PC-9 (cell line): ENCODE results near the gene CDX1. TPM values are rescaled to one million over a fixed set of nuclear protein-coding genes. Genes with fewer than 3 reads are reported as not detected.

Source experiments
- BruUV-seq: library from RNA; stranded (reverse); fragments of 400-500 nt; replicated peaks from 2 replicates; lab custom pipeline; 2021; lab: Mats Ljungman, UMichigan
- CTCF ChIA-PET: fragments of 300-600 bp; sonication (Branson Sonifier 250); formaldehyde crosslinking; loops from one replicate; lab custom pipeline; 2022; ENCODE audit warnings: antibody characterized with exemption; lab: Charles Lee
- POLR2A ChIA-PET: fragments of 300-600 bp; sonication (Branson Sonifier 250); formaldehyde crosslinking; loops from one replicate; lab custom pipeline; 2022; ENCODE audit warnings: antibody characterized with exemption; ENCODE audit not compliant: unreplicated experiment; lab: Charles Lee
- DNase-seq, 2 experiments: peaks; one replicate each; pipeline versions ENCODE4 v3.0.0 to v3.0.0-alpha.2; 2015 to 2022; ENCODE audit warnings: mixed read lengths in 1 of 2
- H2AFZ ChIP-seq: fragments of 200-600 bp; sonication (generic); 2 replicates; pipeline ENCODE4 v1.8.1; 2017; ENCODE audit warnings: antibody characterized with exemption
- H3F3A ChIP-seq: fragments of 200-600 bp; sonication (generic); 2 replicates; pipeline ENCODE4 v1.8.1; 2017; ENCODE audit warnings: antibody characterized with exemption, mild to moderate bottlenecking, low read depth; ENCODE audit not compliant: insufficient read depth
- H3K27ac ChIP-seq: fragments of 200-600 bp; sonication (generic); 2 replicates; pipeline ENCODE4 v1.6.1; 2016; ENCODE audit warnings: mixed run types
- H3K27me3 ChIP-seq: fragments of 200-600 bp; sonication (generic); 2 replicates; pipeline ENCODE4 v1.6.1; 2016; ENCODE audit warnings: low read depth, mixed run types; ENCODE audit not compliant: insufficient read depth
- H3K36me3 ChIP-seq: fragments of 200-600 bp; sonication (generic); 2 replicates; pipeline ENCODE4 v1.6.1; 2016; ENCODE audit warnings: low read depth, mixed run types
- H3K4me1 ChIP-seq: fragments of 200-600 bp; sonication (generic); replicated peaks from 2 replicates; pipeline ENCODE4 v1.6.1; 2016; ENCODE audit warnings: mixed run types; ENCODE audit not compliant: insufficient read depth
- H3K4me2 ChIP-seq: fragments of 200-600 bp; sonication (generic); 2 replicates; pipeline ENCODE4 v1.6.1; 2017; ENCODE audit warnings: mixed run types
- H3K4me3 ChIP-seq: fragments of 200-600 bp; sonication (generic); 2 replicates; pipeline ENCODE4 v1.6.1; 2016; ENCODE audit warnings: mixed run types
- H3K79me2 ChIP-seq: fragments of 200-600 bp; sonication (generic); 2 replicates; pipeline ENCODE4 v1.6.1; 2017; ENCODE audit warnings: low read depth, mixed run types
- H3K9me2 ChIP-seq: fragments of 200-600 bp; sonication (generic); 2 replicates; pipeline ENCODE4 v1.8.1; 2017; ENCODE audit warnings: mild to moderate bottlenecking; ENCODE audit not compliant: insufficient read depth
- H3K9me3 ChIP-seq: fragments of 200-600 bp; sonication (generic); 2 replicates; pipeline ENCODE4 v1.8.1; 2016; ENCODE audit warnings: low read depth; ENCODE audit not compliant: insufficient read depth
- H4K20me1 ChIP-seq: fragments of 200-600 bp; sonication (generic); 2 replicates; pipeline ENCODE4 v1.8.1; 2017; ENCODE audit not compliant: insufficient read depth
- EZH2 ChIP-seq: fragments of 200-600 bp; sonication (generic); IDR thresholded peaks from 2 replicates; pipeline ENCODE4 v1.8.0; 2017; ENCODE audit warnings: antibody characterized with exemption, low read depth
- intact Hi-C: fragments of 100-400 bp; cut with micrococcal nuclease; formaldehyde crosslinking; loops from one replicate; pipeline ENCODE4 v1.10.0; 2022; ENCODE audit not compliant: unreplicated experiment
- total RNA-seq: library from RNA; stranded (reverse); gene quantifications from 2 replicates; pipeline ENCODE4 v1.2.3, GENCODE V29; 2021
- TF ChIP-seq, protein P1 (sequence below): fragments of 200-600 bp; sonication (generic); conservative IDR thresholded peaks from 2 replicates; pipeline ENCODE4 v1.6.1; 2017; ENCODE audit warnings: mixed run types, antibody characterized with exemption, mild to moderate bottlenecking, moderate library complexity

Gene CDX1
- total RNA-seq, 1 experiment from 2014 or later: not detected

- no peak for TF ChIP-seq EZH2
- TF ChIP-seq, protein P1, sequence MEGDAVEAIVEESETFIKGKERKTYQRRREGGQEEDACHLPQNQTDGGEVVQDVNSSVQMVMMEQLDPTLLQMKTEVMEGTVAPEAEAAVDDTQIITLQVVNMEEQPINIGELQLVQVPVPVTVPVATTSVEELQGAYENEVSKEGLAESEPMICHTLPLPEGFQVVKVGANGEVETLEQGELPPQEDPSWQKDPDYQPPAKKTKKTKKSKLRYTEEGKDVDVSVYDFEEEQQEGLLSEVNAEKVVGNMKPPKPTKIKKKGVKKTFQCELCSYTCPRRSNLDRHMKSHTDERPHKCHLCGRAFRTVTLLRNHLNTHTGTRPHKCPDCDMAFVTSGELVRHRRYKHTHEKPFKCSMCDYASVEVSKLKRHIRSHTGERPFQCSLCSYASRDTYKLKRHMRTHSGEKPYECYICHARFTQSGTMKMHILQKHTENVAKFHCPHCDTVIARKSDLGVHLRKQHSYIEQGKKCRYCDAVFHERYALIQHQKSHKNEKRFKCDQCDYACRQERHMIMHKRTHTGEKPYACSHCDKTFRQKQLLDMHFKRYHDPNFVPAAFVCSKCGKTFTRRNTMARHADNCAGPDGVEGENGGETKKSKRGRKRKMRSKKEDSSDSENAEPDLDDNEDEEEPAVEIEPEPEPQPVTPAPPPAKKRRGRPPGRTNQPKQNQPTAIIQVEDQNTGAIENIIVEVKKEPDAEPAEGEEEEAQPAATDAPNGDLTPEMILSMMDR: no peak
- H3K36me3 ChIP-seq: no peaks in the 10 kb centered on the region
- ChIA-PET CTCF (interaction anchor here (0.5 to 0.6 kb wide), 3 partner anchors 51 to 251 kb away, joined by 3 to 5 read pairs (median 4); no protein-coding TSS in a partner anchor), POLR2A (no interaction called here)
- H4K20me1 ChIP-seq: no peaks in the 10 kb centered on the region
- no peak overlapping the region for H3K4me2 ChIP-seq
- H3K9me2 ChIP-seq: no peaks in the 10 kb centered on the region
- H3K4me1 ChIP-seq: peaks cover 7% of the 10 kb centered on the region
- BruUV-seq: no TSS peak
- no peak overlapping the region for H2AFZ ChIP-seq
- H3F3A ChIP-seq: no peaks in the 10 kb centered on the region
- H3K4me3 ChIP-seq: no peak overlapping the region
- no peaks in the 10 kb centered on the region for H3K9me3 ChIP-seq
- H3K79me2 ChIP-seq: no peaks in the 10 kb centered on the region
- H3K27me3 ChIP-seq: no peaks in the 10 kb centered on the region
- DNase-seq: no peak
- no peak overlapping the region for H3K27ac ChIP-seq
- intact Hi-C loops: loop anchor here (10.0 kb wide), 1 partner anchor 485 kb away; no protein-coding TSS in a partner anchor
Observed at GRCh38 chr5:150119421-150120061, 47.0 kb upstream of the CDX1 start.

GRCh38 chr5:150120062-150120441 lies 46.5 kb upstream of the CDX1 start:
- H3K79me2 ChIP-seq: no peaks in the 10 kb centered on the region

GRCh38 chr5:150120617-150121447 lies 45.7 kb upstream of the CDX1 start:
- Histone ChIP-seq H3F3A (no peaks in the 10 kb centered on the region), H3K9me3 (no peaks in the 10 kb centered on the region), H2AFZ (no peak overlapping the region), H3K36me3 (no peaks in the 10 kb centered on the region), H3K9me2 (no peaks in the 10 kb centered on the region), H3K4me1 (peaks cover 7% of the 10 kb centered on the region), H3K27me3 (no peaks in the 10 kb centered on the region), H3K4me2 (no peak overlapping the region), H3K79me2 (no peaks in the 10 kb centered on the region), H3K4me3 (no peak overlapping the region), H4K20me1 (no peaks in the 10 kb centered on the region), H3K27ac (no peak overlapping the region)
- no peak for DNase-seq
- BruUV-seq: no TSS peak
- ChIA-PET POLR2A (interaction anchor here (0.7 kb wide), 1 partner anchor 268 kb away, joined by 4 read pairs; no protein-coding TSS in a partner anchor), CTCF (interaction anchor here (0.6 kb wide), 1 partner anchor 344 kb away, joined by 19 read pairs; no protein-coding TSS in a partner anchor)
- intact Hi-C loops: no loop called here
- TF ChIP-seq, protein P1: no peak
- TF ChIP-seq EZH2: no peak

More at GRCh38 chr5:150120062-150120441, 46.5 kb upstream of the CDX1 start:
- no TSS peak for BruUV-seq
- Histone ChIP-seq H3K4me3 (no peak overlapping the region), H3K4me2 (no peak overlapping the region), H3K36me3 (no peaks in the 10 kb centered on the region), H3F3A (no peaks in the 10 kb centered on the region), H3K4me1 (peaks cover 7% of the 10 kb centered on the region), H2AFZ (no peak overlapping the region), H3K27me3 (no peaks in the 10 kb centered on the region), H3K9me3 (no peaks in the 10 kb centered on the region), H4K20me1 (no peaks in the 10 kb centered on the region), H3K27ac (no peak overlapping the region), H3K9me2 (no peaks in the 10 kb centered on the region)
- POLR2A ChIA-PET: no interaction called here
- CTCF ChIA-PET: interaction anchor here (0.6 kb wide), 1 partner anchor 51 kb away, joined by 3 read pairs; no protein-coding TSS in a partner anchor
- no peak for TF ChIP-seq EZH2
- TF ChIP-seq, protein P1: no peak
- intact Hi-C loops: no loop called here
- DNase-seq: no peak
